Hematopoietic multipotent progenitor cell (in vitro differentiated cells): Measurements from ENCODE around the gene SLC32A1. TPM values are rescaled to one million over a fixed set of nuclear protein-coding genes. Genes with fewer than 3 reads are reported as not detected.

Experiments
- small RNA-seq: library from RNA; depleted of rRNA; stranded (forward); fragments of <200 nt; gene quantifications from one replicate; pipeline ENCODE3, GENCODE V24; 2012
- total RNA-seq: library from RNA; depleted of rRNA; stranded (reverse); fragments of >200 nt; gene quantifications from one replicate; pipeline ENCODE4 v1.2.3, GENCODE V29; 2012

The SLC32A1 gene
- total RNA-seq, 1 donor = 0.54 TPM

Small RNA genes within 50 kb of the gene (small RNA-seq; reads per million reads assigned to genes)
- not detected for gene RF00017

Other genes starting within 250 kb of the SLC32A1 start
- not detected for gene ADIG, start 143.3 kb upstream of the SLC32A1 start, total RNA-seq
- not detected for gene ARHGAP40, start 122.7 kb upstream of the SLC32A1 start, total RNA-seq
- gene ACTR5, start 24.0 kb downstream of the SLC32A1 start, total RNA-seq = 16.7 TPM
- 10.8 TPM for gene PPP1R16B, start 81.2 kb downstream of the SLC32A1 start, total RNA-seq
- gene FAM83D, start 201.9 kb downstream of the SLC32A1 start, total RNA-seq = 9.4 TPM
- gene DHX35, start 237.9 kb downstream of the SLC32A1 start, total RNA-seq = 10.8 TPM